ENCODE measurements around the gene CCS.

Gene CCS

GRCh38 chr11:66641834-66642233, 48.8 kb downstream of the CCS start:
- Histone ChIP-seq H3K9me3 (ENCODE audit: control insufficient read depth, insufficient read depth, low read depth, low read length) (no peaks in the 10 kb centered on the region), H3K27ac (ENCODE audit: extremely low read depth, low read depth, low read length) (no peak overlapping the region), H3K4me3 (ENCODE audit: low read depth, low read length) (peak overlapping the region; percentile 62), H3K36me3 (ENCODE audit: control insufficient read depth in 2 of 2, insufficient read depth in 1 of 2, low read length in 2 of 2) (peaks cover 5 to 82% of the 10 kb centered on the region in 2 experiments), H3K4me1 (ENCODE audit: control insufficient read depth, insufficient read depth, low read length) (no peaks in the 10 kb centered on the region; the same call in 1 of the 2 replicates)
- POLR2A ChIA-PET = interaction anchor here (0.5 to 5.9 kb wide), 3 partner anchors 25 to 48 kb away, joined by 7 to 98 read pairs (median 38); partner anchors contain the start of genes RBM14 and RBM4B
- CTCF ChIA-PET = interaction anchor here (0.6 to 1.7 kb wide), 2 partner anchors 63 to 158 kb away, joined by 3 read pairs; no protein-coding TSS in a partner anchor
- peak; percentile 21; the same call in 1 of the 2 replicates for TF ChIP-seq FEZF1 (tag by site-specific recombination; IDR thresholded peaks at IDR 0.05)
- TF ChIP-seq, protein P1, sequence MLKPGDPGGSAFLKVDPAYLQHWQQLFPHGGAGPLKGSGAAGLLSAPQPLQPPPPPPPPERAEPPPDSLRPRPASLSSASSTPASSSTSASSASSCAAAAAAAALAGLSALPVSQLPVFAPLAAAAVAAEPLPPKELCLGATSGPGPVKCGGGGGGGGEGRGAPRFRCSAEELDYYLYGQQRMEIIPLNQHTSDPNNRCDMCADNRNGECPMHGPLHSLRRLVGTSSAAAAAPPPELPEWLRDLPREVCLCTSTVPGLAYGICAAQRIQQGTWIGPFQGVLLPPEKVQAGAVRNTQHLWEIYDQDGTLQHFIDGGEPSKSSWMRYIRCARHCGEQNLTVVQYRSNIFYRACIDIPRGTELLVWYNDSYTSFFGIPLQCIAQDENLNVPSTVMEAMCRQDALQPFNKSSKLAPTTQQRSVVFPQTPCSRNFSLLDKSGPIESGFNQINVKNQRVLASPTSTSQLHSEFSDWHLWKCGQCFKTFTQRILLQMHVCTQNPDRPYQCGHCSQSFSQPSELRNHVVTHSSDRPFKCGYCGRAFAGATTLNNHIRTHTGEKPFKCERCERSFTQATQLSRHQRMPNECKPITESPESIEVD (tag by site-specific recombination; IDR thresholded peaks at IDR 0.05) = peak; percentile 24; the same call in 1 of the 2 replicates
- TF ChIP-seq ZNF76 (tag by site-specific recombination; IDR thresholded peaks at IDR 0.05; ENCODE audit: borderline replicate concordance, low read depth) = no peak

DNA sequence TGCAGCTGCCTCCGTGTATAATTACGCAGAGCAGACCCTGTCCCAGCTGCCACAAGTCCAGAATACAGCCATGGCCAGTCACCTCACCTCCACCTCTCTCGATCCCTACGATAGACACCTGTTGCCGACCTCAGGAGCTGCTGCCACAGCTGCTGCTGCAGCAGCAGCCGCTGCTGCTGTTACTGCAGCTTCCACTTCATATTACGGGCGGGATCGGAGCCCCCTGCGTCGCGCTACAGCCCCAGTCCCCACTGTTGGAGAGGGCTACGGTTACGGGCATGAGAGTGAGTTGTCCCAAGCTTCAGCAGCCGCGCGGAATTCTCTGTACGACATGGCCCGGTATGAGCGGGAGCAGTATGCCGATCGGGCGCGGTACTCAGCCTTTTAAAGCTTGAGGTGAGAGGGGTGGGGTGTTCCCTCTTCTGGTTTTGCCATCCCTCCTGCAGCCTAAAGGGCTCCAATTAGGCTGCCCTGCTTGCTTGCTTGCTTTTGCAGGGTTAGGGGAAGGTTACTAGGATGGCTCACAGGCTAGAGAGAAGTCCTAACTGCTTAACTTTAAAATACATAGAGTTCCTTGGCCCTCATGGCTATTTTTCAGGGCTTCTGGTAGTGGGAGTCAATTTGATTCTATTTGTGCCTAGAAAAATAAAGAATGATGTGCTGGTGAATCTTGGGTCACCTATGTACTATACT, 50.9 kb downstream of the CCS start:
- TF ChIP-seq ZNF692 (tag by site-specific recombination; IDR thresholded peaks at IDR 0.05) = no peak
- peak; percentile 82 for TF ChIP-seq SCRT2 (tag by site-specific recombination; IDR thresholded peaks at IDR 0.05)
- Histone ChIP-seq H3K9me3 (ENCODE audit: control insufficient read depth, insufficient read depth, low read depth, low read length) (no peaks in the 10 kb centered on the region), H3K36me3 (ENCODE audit: control insufficient read depth in 2 of 2, insufficient read depth in 1 of 2, low read length in 2 of 2) (peaks cover 10 to 95% of the 10 kb centered on the region in 2 experiments), H3K27ac (ENCODE audit: extremely low read depth, low read depth, low read length) (no peak overlapping the region), H3K4me1 (ENCODE audit: control insufficient read depth, insufficient read depth, low read length) (no peaks in the 10 kb centered on the region), H3K4me3 (ENCODE audit: low read depth, low read length) (no peak overlapping the region)
- ChIA-PET CTCF (interaction anchor here (1.2 kb wide), 1 partner anchor 35 kb away, joined by 5 read pairs; no protein-coding TSS in a partner anchor), POLR2A (interaction anchor here (1.3 to 3.6 kb wide), 2 partner anchors 9 to 27 kb away, joined by 4 to 17 read pairs; partner anchors contain the start of gene RBM14)

GRCh38 chr11:66646828-66647227, 53.8 kb downstream of the CCS start:
- H3K4me3 ChIP-seq (ENCODE audit: low read depth, low read length) = no peak overlapping the region
- no peak for TF ChIP-seq GLI2 (tag by site-specific recombination; IDR thresholded peaks at IDR 0.05; ENCODE audit: borderline replicate concordance, low read depth)
- TF ChIP-seq, protein P2, sequence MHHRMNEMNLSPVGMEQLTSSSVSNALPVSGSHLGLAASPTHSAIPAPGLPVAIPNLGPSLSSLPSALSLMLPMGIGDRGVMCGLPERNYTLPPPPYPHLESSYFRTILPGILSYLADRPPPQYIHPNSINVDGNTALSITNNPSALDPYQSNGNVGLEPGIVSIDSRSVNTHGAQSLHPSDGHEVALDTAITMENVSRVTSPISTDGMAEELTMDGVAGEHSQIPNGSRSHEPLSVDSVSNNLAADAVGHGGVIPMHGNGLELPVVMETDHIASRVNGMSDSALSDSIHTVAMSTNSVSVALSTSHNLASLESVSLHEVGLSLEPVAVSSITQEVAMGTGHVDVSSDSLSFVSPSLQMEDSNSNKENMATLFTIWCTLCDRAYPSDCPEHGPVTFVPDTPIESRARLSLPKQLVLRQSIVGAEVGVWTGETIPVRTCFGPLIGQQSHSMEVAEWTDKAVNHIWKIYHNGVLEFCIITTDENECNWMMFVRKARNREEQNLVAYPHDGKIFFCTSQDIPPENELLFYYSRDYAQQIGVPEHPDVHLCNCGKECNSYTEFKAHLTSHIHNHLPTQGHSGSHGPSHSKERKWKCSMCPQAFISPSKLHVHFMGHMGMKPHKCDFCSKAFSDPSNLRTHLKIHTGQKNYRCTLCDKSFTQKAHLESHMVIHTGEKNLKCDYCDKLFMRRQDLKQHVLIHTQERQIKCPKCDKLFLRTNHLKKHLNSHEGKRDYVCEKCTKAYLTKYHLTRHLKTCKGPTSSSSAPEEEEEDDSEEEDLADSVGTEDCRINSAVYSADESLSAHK (tag by site-specific recombination; IDR thresholded peaks at IDR 0.05) = peak; percentile 71; the same call in 1 of the 2 replicates
- no peak overlapping the region for H3K27ac ChIP-seq (ENCODE audit: extremely low read depth, low read depth, low read length)
- peaks cover 13 to 87% of the 10 kb centered on the region in 2 experiments for H3K36me3 ChIP-seq (ENCODE audit: control insufficient read depth in 2 of 2, insufficient read depth in 1 of 2, low read length in 2 of 2)
- ChIA-PET POLR2A (interaction anchor here (0.6 to 5.1 kb wide), 6 partner anchors 8 to 65 kb away, joined by 3 to 36 read pairs (median 6); partner anchors contain the start of genes CCDC87, CCS, RBM4 and RBM4B), CTCF (interaction anchor here (0.5 to 1.3 kb wide), 4 partner anchors 12 to 237 kb away, joined by 3 to 5 read pairs (median 3); no protein-coding TSS in a partner anchor)
- no peaks in the 10 kb centered on the region for H3K9me3 ChIP-seq (ENCODE audit: control insufficient read depth, insufficient read depth, low read depth, low read length)
- no peaks in the 10 kb centered on the region for H3K4me1 ChIP-seq (ENCODE audit: control insufficient read depth, insufficient read depth, low read length)

DNA sequence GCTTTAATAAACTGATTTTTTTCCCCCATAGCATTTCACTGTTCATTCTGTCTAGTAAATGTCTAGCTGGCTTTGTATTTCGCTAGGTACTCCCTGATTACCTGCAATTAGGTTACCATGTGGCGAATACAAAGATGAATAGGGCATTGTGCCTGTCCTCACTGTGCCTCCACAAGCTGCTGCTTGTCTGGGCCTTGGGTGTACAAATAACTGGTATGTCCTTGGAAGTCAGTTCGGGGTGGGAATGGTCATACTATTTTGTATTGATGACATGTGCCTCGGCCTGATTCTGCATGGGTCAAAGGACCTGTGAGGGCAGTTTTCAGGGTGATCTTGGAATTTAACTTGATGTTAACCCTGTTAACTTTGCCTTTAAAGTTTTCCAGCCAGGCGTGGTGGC, 56.9 kb downstream of the CCS start:
- no peak overlapping the region for H3K27ac ChIP-seq (ENCODE audit: extremely low read depth, low read depth, low read length)
- no peak overlapping the region for H3K4me3 ChIP-seq (ENCODE audit: low read depth, low read length)
- H3K9me3 ChIP-seq (ENCODE audit: control insufficient read depth, insufficient read depth, low read depth, low read length) = no peaks in the 10 kb centered on the region
- TF ChIP-seq KLF16 (tag by site-specific recombination; IDR thresholded peaks at IDR 0.05) (no peak), ZNF274 (IDR thresholded peaks at IDR 0.05; ENCODE audit: low read length) (no peak), ZNF274 (tag by site-specific recombination; IDR thresholded peaks at IDR 0.05; ENCODE audit: borderline replicate concordance) (no peak), ZNF121 (tag by site-specific recombination; IDR thresholded peaks at IDR 0.05) (no peak)
- TF ChIP-seq, protein P3, sequence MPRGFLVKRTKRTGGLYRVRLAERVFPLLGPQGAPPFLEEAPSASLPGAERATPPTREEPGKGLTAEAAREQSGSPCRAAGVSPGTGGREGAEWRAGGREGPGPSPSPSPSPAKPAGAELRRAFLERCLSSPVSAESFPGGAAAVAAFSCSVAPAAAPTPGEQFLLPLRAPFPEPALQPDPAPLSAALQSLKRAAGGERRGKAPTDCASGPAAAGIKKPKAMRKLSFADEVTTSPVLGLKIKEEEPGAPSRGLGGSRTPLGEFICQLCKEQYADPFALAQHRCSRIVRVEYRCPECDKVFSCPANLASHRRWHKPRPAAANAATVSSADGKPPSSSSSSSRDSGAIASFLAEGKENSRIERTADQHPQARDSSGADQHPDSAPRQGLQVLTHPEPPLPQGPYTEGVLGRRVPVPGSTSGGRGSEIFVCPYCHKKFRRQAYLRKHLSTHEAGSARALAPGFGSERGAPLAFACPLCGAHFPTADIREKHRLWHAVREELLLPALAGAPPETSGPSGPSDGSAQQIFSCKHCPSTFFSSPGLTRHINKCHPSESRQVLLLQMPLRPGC (tag by site-specific recombination; IDR thresholded peaks at IDR 0.05) = no peak
- ChIA-PET CTCF (interaction anchor here (1.2 kb wide), 1 partner anchor 45 kb away, joined by 4 read pairs; no protein-coding TSS in a partner anchor), POLR2A (interaction anchor here (1.1 to 5.1 kb wide), 3 partner anchors 11 to 33 kb away, joined by 3 to 36 read pairs (median 4); partner anchors contain the start of genes RBM14 and RBM4)
- peaks cover 13 to 65% of the 10 kb centered on the region in 2 experiments for H3K36me3 ChIP-seq (ENCODE audit: control insufficient read depth in 2 of 2, insufficient read depth in 1 of 2, low read length in 2 of 2)
- no peaks in the 10 kb centered on the region for H3K4me1 ChIP-seq (ENCODE audit: control insufficient read depth, insufficient read depth, low read length)
